NCI-H69 (cell line): Measurements from ENCODE around the gene KRT80.

Source experiments
- DNase-seq: peaks from one replicate; lab custom pipeline; 2025; lab: John Stamatoyannopoulos, UW

The KRT80 gene

GRCh38 chr12:52228931-52229330 lies 37.1 kb upstream of the KRT80 start:
- DNase-seq = peak; percentile 26

- peak; percentile 78 for DNase-seq
Observed at GRCh38 chr12:52228366-52228765, 36.6 kb upstream of the KRT80 start.

GRCh38 chr12:52227606-52228166 lies 35.9 kb upstream of the KRT80 start:
- no peak for DNase-seq

- no peak for DNase-seq
Observed at GRCh38 chr12:52226446-52226845, 34.6 kb upstream of the KRT80 start.

- no peak for DNase-seq
Observed at GRCh38 chr12:52225752-52226151, 33.9 kb upstream of the KRT80 start.

- no peak for DNase-seq
Observed at GRCh38 chr12:52224151-52224550, 32.3 kb upstream of the KRT80 start.

GRCh38 chr12:52223406-52224039 lies 31.7 kb upstream of the KRT80 start:
- no peak for DNase-seq

- DNase-seq = no peak
Observed at GRCh38 chr12:52222692-52223091, 30.9 kb upstream of the KRT80 start.

GRCh38 chr12:52221912-52222457 lies 30.2 kb upstream of the KRT80 start:
- peak; percentile 78 for DNase-seq

- DNase-seq = no peak
Observed at GRCh38 chr12:52221070-52221781, 29.4 kb upstream of the KRT80 start.

- DNase-seq = no peak
Observed at GRCh38 chr12:52220477-52220876, 28.7 kb upstream of the KRT80 start.

- no peak for DNase-seq
Observed at GRCh38 chr12:52218001-52218400, 26.2 kb upstream of the KRT80 start.

GRCh38 chr12:52217223-52217622 lies 25.4 kb upstream of the KRT80 start:
- peak; percentile 80 for DNase-seq

GRCh38 chr12:52216807-52217206 lies 25.0 kb upstream of the KRT80 start:
- peak; percentile 65 for DNase-seq

- no peak for DNase-seq
Observed at GRCh38 chr12:52216100-52216499, 24.3 kb upstream of the KRT80 start.

GRCh38 chr12:52215587-52216031 lies 23.8 kb upstream of the KRT80 start:
- DNase-seq = peak; percentile 66

- no peak for DNase-seq
Observed at GRCh38 chr12:52214421-52214802, 22.6 kb upstream of the KRT80 start.

- DNase-seq = peak; percentile 85
Observed at GRCh38 chr12:52213564-52214420, 22.0 kb upstream of the KRT80 start.

GRCh38 chr12:52212701-52213563 lies 21.1 kb upstream of the KRT80 start:
- DNase-seq = no peak

- DNase-seq = no peak
Observed at GRCh38 chr12:52211716-52212585, 20.1 kb upstream of the KRT80 start.
